AG10803 (cell line): ENCODE data around the gene TMBIM1.

ENCODE experiments used
- DNase-seq: peaks from one replicate; pipeline ENCODE4 v3.0.0; 2010; ENCODE audit warnings: low read depth
- H3K4me3 ChIP-seq: 2 replicates; pipeline ENCODE4 v1.5.1; 2011; ENCODE audit warnings: mild to moderate bottlenecking, low read length, control low read depth
- TF ChIP-seq, protein P1 (sequence below): conservative IDR thresholded peaks from 2 replicates; pipeline ENCODE4 v1.5.1; 2011; ENCODE audit warnings: mild to moderate bottlenecking, low read length, control low read depth, inconsistent platforms

TMBIM1 gene

DNA sequence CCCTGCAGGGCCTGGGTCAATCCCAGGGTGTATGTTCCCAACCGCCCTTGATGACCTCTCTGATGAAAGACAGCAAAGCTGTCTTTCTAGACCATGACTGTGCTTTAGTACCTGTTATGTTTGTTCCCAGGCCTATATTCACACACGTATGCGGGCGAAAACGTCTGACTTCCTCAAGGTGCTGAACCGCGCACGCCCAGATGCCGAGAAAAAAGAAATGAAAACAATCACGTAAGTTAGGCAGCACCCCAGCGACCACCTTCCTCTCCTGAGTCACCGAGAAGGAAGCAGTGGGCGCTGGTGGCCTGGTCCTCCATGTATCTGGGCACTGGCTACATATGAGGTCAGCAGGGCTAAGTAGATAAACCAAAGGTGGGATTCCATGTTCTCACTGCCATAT lies 42.6 kb downstream of the TMBIM1 start:
- DNase-seq = no peak
- no peak overlapping the region for H3K4me3 ChIP-seq
- TF ChIP-seq, protein P1, sequence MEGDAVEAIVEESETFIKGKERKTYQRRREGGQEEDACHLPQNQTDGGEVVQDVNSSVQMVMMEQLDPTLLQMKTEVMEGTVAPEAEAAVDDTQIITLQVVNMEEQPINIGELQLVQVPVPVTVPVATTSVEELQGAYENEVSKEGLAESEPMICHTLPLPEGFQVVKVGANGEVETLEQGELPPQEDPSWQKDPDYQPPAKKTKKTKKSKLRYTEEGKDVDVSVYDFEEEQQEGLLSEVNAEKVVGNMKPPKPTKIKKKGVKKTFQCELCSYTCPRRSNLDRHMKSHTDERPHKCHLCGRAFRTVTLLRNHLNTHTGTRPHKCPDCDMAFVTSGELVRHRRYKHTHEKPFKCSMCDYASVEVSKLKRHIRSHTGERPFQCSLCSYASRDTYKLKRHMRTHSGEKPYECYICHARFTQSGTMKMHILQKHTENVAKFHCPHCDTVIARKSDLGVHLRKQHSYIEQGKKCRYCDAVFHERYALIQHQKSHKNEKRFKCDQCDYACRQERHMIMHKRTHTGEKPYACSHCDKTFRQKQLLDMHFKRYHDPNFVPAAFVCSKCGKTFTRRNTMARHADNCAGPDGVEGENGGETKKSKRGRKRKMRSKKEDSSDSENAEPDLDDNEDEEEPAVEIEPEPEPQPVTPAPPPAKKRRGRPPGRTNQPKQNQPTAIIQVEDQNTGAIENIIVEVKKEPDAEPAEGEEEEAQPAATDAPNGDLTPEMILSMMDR = no peak

DNA sequence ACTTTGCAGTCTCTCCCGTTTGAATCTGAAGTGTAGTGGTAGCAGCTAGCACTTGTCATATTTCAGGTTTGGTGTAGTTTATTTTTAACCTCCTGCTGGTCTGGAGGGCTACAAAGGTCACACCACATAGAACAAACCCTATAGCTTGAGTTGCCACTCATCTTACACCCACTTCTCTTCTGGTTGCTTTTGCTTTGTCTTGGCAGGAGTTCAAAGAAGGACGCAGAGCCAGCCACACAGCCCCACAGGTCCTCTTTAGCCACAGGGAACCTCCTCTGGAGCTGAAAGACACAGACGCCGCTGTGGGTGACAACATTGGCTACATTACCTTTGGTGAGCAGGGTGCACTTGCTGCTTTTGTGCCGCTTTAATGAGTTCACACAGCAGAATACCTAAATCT lies 47.1 kb downstream of the TMBIM1 start:
- TF ChIP-seq, protein P1 = no peak
- H3K4me3 ChIP-seq = no peak overlapping the region
- DNase-seq = no peak

DNA sequence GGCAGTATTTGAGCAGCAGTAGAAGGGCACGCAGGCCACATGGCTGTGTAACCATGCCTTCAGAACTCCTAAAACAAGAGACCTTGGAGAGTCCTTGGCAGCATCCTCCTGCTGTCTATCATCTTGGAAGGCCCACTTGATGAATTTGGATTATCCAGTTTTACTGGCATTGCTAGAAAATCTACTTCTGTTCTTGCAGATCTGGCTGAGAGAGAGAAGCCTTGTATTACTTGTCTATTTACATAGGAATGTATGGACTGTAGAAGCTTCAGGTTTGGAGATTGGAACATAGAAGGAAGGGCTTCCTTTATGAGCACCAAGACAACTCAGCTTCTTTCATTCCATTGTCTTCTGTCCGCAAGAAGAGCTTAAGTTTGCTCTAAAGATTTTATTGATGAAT lies 47.6 kb downstream of the TMBIM1 start:
- no peak overlapping the region for H3K4me3 ChIP-seq
- DNase-seq = no peak
- TF ChIP-seq, protein P1 = no peak

DNA sequence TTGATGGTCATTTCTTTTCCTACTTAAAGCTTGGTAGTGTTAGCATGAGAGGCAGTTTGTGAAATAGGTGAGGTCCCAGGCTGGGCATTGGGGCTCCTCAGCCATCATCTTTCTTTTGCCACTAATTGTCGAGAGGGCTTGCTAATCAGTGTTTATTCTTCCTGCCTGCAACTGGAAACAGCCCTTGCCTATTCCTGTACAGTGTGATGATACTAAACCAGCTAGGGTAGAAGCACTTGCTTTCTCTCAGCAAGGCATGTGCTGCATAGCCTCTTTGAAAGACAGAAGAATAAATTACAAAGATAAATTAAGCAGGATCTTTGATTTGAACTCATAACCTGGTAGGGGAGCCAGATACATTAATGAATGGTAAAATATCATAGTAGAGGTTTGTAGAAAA lies 48.1 kb downstream of the TMBIM1 start:
- DNase-seq = no peak
- H3K4me3 ChIP-seq = no peak overlapping the region
- TF ChIP-seq, protein P1 = no peak

DNA sequence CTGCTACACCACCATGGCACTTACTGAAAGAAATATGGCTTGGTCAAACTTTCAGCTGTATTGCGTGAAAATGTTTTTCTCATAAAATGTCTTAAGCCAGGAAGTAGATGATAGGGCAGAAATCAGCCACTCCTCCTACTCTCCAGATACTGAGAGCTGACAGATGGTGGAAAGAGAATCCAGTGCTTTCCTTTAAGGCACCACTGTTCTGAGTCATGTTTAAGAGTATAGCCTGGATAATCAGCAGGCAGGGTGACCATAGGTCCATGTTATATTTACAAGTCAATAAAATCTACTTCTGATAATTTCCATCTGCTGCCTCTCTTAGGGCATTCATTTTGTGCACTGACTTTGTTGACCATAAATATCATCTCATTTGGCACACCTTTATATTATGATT lies 53.4 kb downstream of the TMBIM1 start:
- TF ChIP-seq, protein P1 = no peak
- no peak for DNase-seq
- H3K4me3 ChIP-seq = no peak overlapping the region

DNA sequence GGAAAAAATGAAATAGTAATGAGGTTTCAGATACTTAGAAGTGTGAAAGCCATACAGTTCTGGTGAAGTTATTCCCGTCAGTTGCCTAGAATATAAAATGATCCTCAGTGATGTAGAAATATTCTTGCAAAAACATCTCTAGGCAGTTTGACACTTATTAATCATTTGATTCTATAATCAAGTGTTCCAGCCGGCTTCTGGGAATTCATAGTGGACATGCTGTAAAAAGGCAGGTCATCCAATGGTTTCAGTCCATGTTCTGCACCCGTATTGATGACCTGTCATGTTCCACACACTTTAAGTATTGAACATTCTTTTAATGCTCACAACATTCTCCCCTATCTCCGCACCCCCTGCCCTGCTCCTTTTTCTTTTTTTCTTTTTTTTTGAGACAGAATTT lies 55.5 kb downstream of the TMBIM1 start:
- H3K4me3 ChIP-seq = no peak overlapping the region
- no peak for DNase-seq
- TF ChIP-seq, protein P1 = no peak

DNA sequence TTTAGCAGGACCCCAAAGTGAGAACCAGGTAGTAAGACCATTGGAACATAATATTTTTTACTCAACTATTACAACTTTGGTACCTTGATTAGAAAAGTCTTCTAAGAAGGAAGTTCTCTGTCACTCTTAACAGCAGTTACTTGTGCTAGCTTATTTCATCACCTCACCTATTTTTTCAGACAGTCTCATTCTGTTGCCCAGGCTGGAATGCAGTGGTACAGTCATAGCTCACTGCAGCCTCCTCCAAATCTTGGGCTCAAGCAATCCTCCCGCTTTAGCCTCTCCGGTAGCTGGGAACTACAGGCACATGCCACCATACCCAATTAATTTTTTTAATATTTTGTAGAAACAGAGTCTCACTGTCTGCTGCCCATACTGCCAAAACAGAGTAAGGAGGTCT lies 57.3 kb downstream of the TMBIM1 start:
- TF ChIP-seq, protein P1 = no peak
- DNase-seq = no peak
- H3K4me3 ChIP-seq = no peak overlapping the region
